ENCODE data around the gene TMEM150C. TPM values are rescaled to one million over a fixed set of nuclear protein-coding genes. Genes with fewer than 3 reads are reported as not detected.

The TMEM150C gene
- polyA plus RNA-seq, 1 donor from 2014 or later: 4.9 TPM

DNA sequence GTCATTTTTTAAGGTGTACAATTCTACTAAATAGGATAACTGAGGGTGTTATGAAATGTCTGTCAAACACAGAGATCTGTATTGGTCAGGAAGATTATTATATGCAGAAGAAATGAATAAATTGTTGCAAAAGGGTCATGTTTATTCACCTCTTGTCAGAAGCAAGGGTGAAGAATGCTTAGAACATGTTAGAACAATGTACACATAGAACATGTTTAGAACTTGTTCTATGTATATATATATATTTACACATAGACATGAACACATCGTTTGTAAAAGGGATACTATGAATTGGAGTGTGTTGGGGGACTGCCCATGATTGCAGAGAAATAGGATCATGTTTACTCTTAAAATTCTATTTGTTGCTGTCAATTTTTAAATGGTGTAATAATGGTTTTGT lies 28.0 kb upstream of the TMEM150C start:
- Histone ChIP-seq H3K9me3 (ENCODE audit: low read length) (no peaks in the 10 kb centered on the region), H3K4me2 (ENCODE audit: low read length) (no peak overlapping the region), H2AFZ (ENCODE audit: low read depth, low read length) (no peak overlapping the region), H3K27me3 (ENCODE audit: insufficient read depth, low read depth, low read length) (no peaks in the 10 kb centered on the region), H4K20me1 (ENCODE audit: insufficient read depth) (no peaks in the 10 kb centered on the region), H3K9ac (ENCODE audit: low read length) (no peak overlapping the region), H3K4me3 (ENCODE audit: low read length) (no peak overlapping the region), H3K79me2 (replicated peaks; ENCODE audit: insufficient read depth, low read length) (no peaks in the 10 kb centered on the region), H3F3A (ENCODE audit: insufficient read depth, low read length, poor library complexity, severe bottlenecking) (no peaks in the 10 kb centered on the region), H3K9me2 (ENCODE audit: insufficient read depth, low read length) (no peaks in the 10 kb centered on the region), H3K27ac (ENCODE audit: low read length) (no peak overlapping the region), H3K36me3 (ENCODE audit: insufficient read depth, low read length) (no peaks in the 10 kb centered on the region)
- no peak for TF ChIP-seq EZH2 (IDR thresholded peaks at IDR 0.05; ENCODE audit: borderline replicate concordance, insufficient read depth, low read length, poor library complexity, severe bottlenecking)
- TF ChIP-seq, protein P1, sequence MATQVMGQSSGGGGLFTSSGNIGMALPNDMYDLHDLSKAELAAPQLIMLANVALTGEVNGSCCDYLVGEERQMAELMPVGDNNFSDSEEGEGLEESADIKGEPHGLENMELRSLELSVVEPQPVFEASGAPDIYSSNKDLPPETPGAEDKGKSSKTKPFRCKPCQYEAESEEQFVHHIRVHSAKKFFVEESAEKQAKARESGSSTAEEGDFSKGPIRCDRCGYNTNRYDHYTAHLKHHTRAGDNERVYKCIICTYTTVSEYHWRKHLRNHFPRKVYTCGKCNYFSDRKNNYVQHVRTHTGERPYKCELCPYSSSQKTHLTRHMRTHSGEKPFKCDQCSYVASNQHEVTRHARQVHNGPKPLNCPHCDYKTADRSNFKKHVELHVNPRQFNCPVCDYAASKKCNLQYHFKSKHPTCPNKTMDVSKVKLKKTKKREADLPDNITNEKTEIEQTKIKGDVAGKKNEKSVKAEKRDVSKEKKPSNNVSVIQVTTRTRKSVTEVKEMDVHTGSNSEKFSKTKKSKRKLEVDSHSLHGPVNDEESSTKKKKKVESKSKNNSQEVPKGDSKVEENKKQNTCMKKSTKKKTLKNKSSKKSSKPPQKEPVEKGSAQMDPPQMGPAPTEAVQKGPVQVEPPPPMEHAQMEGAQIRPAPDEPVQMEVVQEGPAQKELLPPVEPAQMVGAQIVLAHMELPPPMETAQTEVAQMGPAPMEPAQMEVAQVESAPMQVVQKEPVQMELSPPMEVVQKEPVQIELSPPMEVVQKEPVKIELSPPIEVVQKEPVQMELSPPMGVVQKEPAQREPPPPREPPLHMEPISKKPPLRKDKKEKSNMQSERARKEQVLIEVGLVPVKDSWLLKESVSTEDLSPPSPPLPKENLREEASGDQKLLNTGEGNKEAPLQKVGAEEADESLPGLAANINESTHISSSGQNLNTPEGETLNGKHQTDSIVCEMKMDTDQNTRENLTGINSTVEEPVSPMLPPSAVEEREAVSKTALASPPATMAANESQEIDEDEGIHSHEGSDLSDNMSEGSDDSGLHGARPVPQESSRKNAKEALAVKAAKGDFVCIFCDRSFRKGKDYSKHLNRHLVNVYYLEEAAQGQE (IDR thresholded peaks at IDR 0.05; ENCODE audit: borderline replicate concordance): no peak
- TF ChIP-seq, protein P2, sequence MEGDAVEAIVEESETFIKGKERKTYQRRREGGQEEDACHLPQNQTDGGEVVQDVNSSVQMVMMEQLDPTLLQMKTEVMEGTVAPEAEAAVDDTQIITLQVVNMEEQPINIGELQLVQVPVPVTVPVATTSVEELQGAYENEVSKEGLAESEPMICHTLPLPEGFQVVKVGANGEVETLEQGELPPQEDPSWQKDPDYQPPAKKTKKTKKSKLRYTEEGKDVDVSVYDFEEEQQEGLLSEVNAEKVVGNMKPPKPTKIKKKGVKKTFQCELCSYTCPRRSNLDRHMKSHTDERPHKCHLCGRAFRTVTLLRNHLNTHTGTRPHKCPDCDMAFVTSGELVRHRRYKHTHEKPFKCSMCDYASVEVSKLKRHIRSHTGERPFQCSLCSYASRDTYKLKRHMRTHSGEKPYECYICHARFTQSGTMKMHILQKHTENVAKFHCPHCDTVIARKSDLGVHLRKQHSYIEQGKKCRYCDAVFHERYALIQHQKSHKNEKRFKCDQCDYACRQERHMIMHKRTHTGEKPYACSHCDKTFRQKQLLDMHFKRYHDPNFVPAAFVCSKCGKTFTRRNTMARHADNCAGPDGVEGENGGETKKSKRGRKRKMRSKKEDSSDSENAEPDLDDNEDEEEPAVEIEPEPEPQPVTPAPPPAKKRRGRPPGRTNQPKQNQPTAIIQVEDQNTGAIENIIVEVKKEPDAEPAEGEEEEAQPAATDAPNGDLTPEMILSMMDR (IDR thresholded peaks at IDR 0.05; ENCODE audit: poor library complexity, severe bottlenecking): no peak
- no peak for TF ChIP-seq POLR2AphosphoS5 (IDR thresholded peaks at IDR 0.05)
- no peak for TF ChIP-seq MXI1 (conservative IDR thresholded peaks at IDR 0.05; ENCODE audit: poor library complexity, severe bottlenecking)
- TF ChIP-seq SMC3 (conservative IDR thresholded peaks at IDR 0.05; ENCODE audit: poor library complexity): no peak
- TF ChIP-seq RAD21 (conservative IDR thresholded peaks at IDR 0.05): no peak
- no peak for TF ChIP-seq TAF1 (IDR thresholded peaks at IDR 0.05; ENCODE audit: low read depth)
- no peak for TF ChIP-seq EP300 (conservative IDR thresholded peaks at IDR 0.05; ENCODE audit: poor library complexity, severe bottlenecking)

DNA sequence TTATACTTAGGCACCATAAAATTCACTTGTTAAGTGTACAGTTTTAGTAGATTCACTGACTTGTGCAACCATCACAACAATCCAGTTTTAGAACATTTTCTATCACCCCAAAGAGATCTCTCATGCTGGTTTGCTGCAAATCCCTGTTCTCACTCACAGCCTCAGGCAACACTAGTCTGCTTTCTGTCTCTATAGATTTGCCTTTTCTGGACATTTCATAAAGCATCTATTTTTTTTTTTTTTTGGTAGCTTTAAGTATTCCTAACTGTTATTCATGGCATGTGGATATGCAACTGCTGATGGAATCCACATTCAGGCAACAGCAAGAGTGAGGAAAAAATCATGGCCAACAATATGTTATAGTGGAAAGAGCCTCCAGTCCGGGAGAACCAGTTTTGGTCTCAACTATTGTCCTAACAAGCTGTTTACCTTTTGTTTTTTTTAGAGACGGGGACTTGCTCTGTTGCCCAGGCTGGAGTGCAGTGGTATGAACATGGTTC lies 27.0 kb upstream of the TMEM150C start:
- H4K20me1 ChIP-seq (ENCODE audit: insufficient read depth): no peaks in the 10 kb centered on the region
- H3K9me3 ChIP-seq (ENCODE audit: low read length): no peaks in the 10 kb centered on the region
- TF ChIP-seq RAD21 (conservative IDR thresholded peaks at IDR 0.05) (no peak), POLR2AphosphoS5 (IDR thresholded peaks at IDR 0.05) (no peak), TAF1 (IDR thresholded peaks at IDR 0.05; ENCODE audit: low read depth) (no peak), EP300 (conservative IDR thresholded peaks at IDR 0.05; ENCODE audit: poor library complexity, severe bottlenecking) (no peak), MXI1 (conservative IDR thresholded peaks at IDR 0.05; ENCODE audit: poor library complexity, severe bottlenecking) (no peak), SMC3 (conservative IDR thresholded peaks at IDR 0.05; ENCODE audit: poor library complexity) (no peak)
- TF ChIP-seq, protein P2 (IDR thresholded peaks at IDR 0.05; ENCODE audit: poor library complexity, severe bottlenecking): no peak
- TF ChIP-seq, protein P1 (IDR thresholded peaks at IDR 0.05; ENCODE audit: borderline replicate concordance): no peak
- no peak overlapping the region for H2AFZ ChIP-seq (ENCODE audit: low read depth, low read length)
- no peak overlapping the region for H3K4me2 ChIP-seq (ENCODE audit: low read length)
- no peaks in the 10 kb centered on the region for H3K9me2 ChIP-seq (ENCODE audit: insufficient read depth, low read length)
- H3K9ac ChIP-seq (ENCODE audit: low read length): no peak overlapping the region
- no peaks in the 10 kb centered on the region for H3F3A ChIP-seq (ENCODE audit: insufficient read depth, low read length, poor library complexity, severe bottlenecking)
- no peaks in the 10 kb centered on the region for H3K27me3 ChIP-seq (ENCODE audit: insufficient read depth, low read depth, low read length)
- H3K4me3 ChIP-seq (ENCODE audit: low read length): no peak overlapping the region
- H3K27ac ChIP-seq (ENCODE audit: low read length): no peak overlapping the region
- no peaks in the 10 kb centered on the region for H3K36me3 ChIP-seq (ENCODE audit: insufficient read depth, low read length)
- H3K79me2 ChIP-seq (replicated peaks; ENCODE audit: insufficient read depth, low read length): no peaks in the 10 kb centered on the region

Measured in neural cell (in vitro differentiated cells).